HEK293 (cell line): ENCODE measurements around the gene SLC7A10.
A peak's percentile ranks its signal among the peaks of the same experiment; 100 is the strongest.

Experiments used
- CTCF ChIA-PET: fragments of 350-600 bp; formaldehyde crosslinking; extraction: SDS; loops from one replicate; lab custom pipeline; 2021; ENCODE audit warnings: antibody characterized with exemption; lab: Yijun Ruan, JAX
- POLR2A ChIA-PET: fragments of 300-600 bp; formaldehyde crosslinking; extraction: SDS; loops from one replicate; lab custom pipeline; 2020; ENCODE audit warnings: antibody characterized with exemption, inconsistent platforms; lab: Yijun Ruan, JAX
- H3K27ac ChIP-seq: fragments of 200-500 bp; sonication (Bioruptor generic); 2 replicates; pipeline ENCODE4 v1.5.1; 2014; ENCODE audit warnings: low read depth, low read length, control low read depth, inconsistent platforms; ENCODE audit errors: extremely low read depth
- H3K36me3 ChIP-seq, 2 experiments: fragments of 200-500 bp in 1 of 2; sonication (Bioruptor generic) in 1 of 2; 1 replicate in 1 of 2; 2 replicates in 1 of 2; pipeline ENCODE4 v1.5.1; 2014 to 2017; ENCODE audit warnings: inconsistent platforms in 2 of 2, low read length in 2 of 2; ENCODE audit not compliant: control insufficient read depth in 2 of 2, insufficient read depth in 1 of 2
- H3K4me1 ChIP-seq: fragments of 200-500 bp; sonication (Bioruptor generic); 2 replicates; pipeline ENCODE4 v1.5.1; 2014; ENCODE audit warnings: mild to moderate bottlenecking, low read length, inconsistent platforms; ENCODE audit not compliant: control insufficient read depth, insufficient read depth
- H3K4me3 ChIP-seq: 2 replicates; pipeline ENCODE4 v1.5.1; 2011; ENCODE audit warnings: low read depth, mild to moderate bottlenecking, control low read depth, low read length, moderate library complexity
- H3K9me3 ChIP-seq: fragments of 200-500 bp; sonication (Bioruptor generic); 2 replicates; pipeline ENCODE4 v1.5.1; 2014; ENCODE audit warnings: low read depth, low read length, inconsistent platforms; ENCODE audit not compliant: control insufficient read depth, insufficient read depth
- KLF16 ChIP-seq: fragments of 450-650 bp; formaldehyde crosslinking; IDR thresholded peaks from 2 replicates; pipeline ENCODE4 v1.5.1; 2017; ENCODE audit warnings: missing biosample characterization, missing genetic modification characterization
- SCRT2 ChIP-seq: fragments of 450-650 bp; formaldehyde crosslinking; IDR thresholded peaks from 2 replicates; pipeline ENCODE4 v1.5.1; 2016; ENCODE audit warnings: missing biosample characterization, missing genetic modification characterization
- SP7 ChIP-seq: fragments of 450-650 bp; formaldehyde crosslinking; IDR thresholded peaks from 2 replicates; pipeline ENCODE4 v1.5.1; 2016; ENCODE audit warnings: missing biosample characterization, missing genetic modification characterization
- YY2 ChIP-seq: fragments of 450-650 bp; formaldehyde crosslinking; IDR thresholded peaks from 2 replicates; pipeline ENCODE4 v1.5.1; 2016; ENCODE audit warnings: missing biosample characterization, missing genetic modification characterization
- ZEB2 ChIP-seq: fragments of 450-650 bp; formaldehyde crosslinking; IDR thresholded peaks from 2 replicates; pipeline ENCODE4 v1.5.1; 2016; ENCODE audit warnings: missing biosample characterization, missing genetic modification characterization
- ZFP41 ChIP-seq: fragments of 450-650 bp; formaldehyde crosslinking; IDR thresholded peaks from 2 replicates; pipeline ENCODE4 v1.5.1; 2016; ENCODE audit warnings: missing biosample characterization, missing genetic modification characterization, borderline replicate concordance
- ZIC2 ChIP-seq: fragments of 450-650 bp; formaldehyde crosslinking; IDR thresholded peaks from 2 replicates; pipeline ENCODE4 v1.5.1; 2016; ENCODE audit warnings: missing biosample characterization, missing genetic modification characterization
- ZNF501 ChIP-seq: fragments of 450-650 bp; formaldehyde crosslinking; IDR thresholded peaks from 2 replicates; pipeline ENCODE4 v1.5.1; 2016; ENCODE audit warnings: missing biosample characterization, missing genetic modification characterization
- ZNF548 ChIP-seq: fragments of 450-650 bp; formaldehyde crosslinking; IDR thresholded peaks from 2 replicates; pipeline ENCODE4 v1.5.1; 2016; ENCODE audit warnings: missing biosample characterization, missing genetic modification characterization
- ZNF624 ChIP-seq: fragments of 450-650 bp; formaldehyde crosslinking; IDR thresholded peaks from 2 replicates; pipeline ENCODE4 v1.5.1; 2017; ENCODE audit warnings: missing biosample characterization, missing genetic modification characterization
- ZNF677 ChIP-seq: fragments of 450-650 bp; IDR thresholded peaks from 2 replicates; pipeline ENCODE4 v1.5.0; 2018; ENCODE audit warnings: missing biosample characterization, mild to moderate bottlenecking, missing genetic modification characterization, moderate library complexity
- ZNF701 ChIP-seq: fragments of 450-650 bp; formaldehyde crosslinking; IDR thresholded peaks from 2 replicates; pipeline ENCODE4 v1.5.1; 2016; ENCODE audit warnings: missing biosample characterization, missing genetic modification characterization
- ZNF792 ChIP-seq: fragments of 450-650 bp; formaldehyde crosslinking; IDR thresholded peaks from 2 replicates; pipeline ENCODE4 v1.5.1; 2016; ENCODE audit warnings: missing biosample characterization, missing genetic modification characterization
- ZXDB ChIP-seq: fragments of 450-650 bp; formaldehyde crosslinking; IDR thresholded peaks from 2 replicates; pipeline ENCODE4 v1.5.1; 2016; ENCODE audit warnings: missing biosample characterization, missing genetic modification characterization
- TF ChIP-seq, protein P1 (sequence below): fragments of 450-650 bp; formaldehyde crosslinking; IDR thresholded peaks from 2 replicates; pipeline ENCODE4 v1.5.1; 2016; ENCODE audit warnings: missing biosample characterization, missing genetic modification characterization
- TF ChIP-seq, protein P2 (sequence below): fragments of 450-650 bp; formaldehyde crosslinking; IDR thresholded peaks from 2 replicates; pipeline ENCODE4 v1.5.1; 2016; ENCODE audit warnings: missing biosample characterization, missing genetic modification characterization
- TF ChIP-seq, protein P3 (sequence below): fragments of 450-650 bp; formaldehyde crosslinking; IDR thresholded peaks from 2 replicates; pipeline ENCODE4 v1.5.1; 2016; ENCODE audit warnings: missing biosample characterization, missing genetic modification characterization, borderline replicate concordance
- TF ChIP-seq, protein P4 (sequence below): fragments of 450-650 bp; formaldehyde crosslinking; IDR thresholded peaks from 2 replicates; pipeline ENCODE4 v1.5.1; 2016; ENCODE audit warnings: missing biosample characterization, missing genetic modification characterization

The SLC7A10 gene

DNA sequence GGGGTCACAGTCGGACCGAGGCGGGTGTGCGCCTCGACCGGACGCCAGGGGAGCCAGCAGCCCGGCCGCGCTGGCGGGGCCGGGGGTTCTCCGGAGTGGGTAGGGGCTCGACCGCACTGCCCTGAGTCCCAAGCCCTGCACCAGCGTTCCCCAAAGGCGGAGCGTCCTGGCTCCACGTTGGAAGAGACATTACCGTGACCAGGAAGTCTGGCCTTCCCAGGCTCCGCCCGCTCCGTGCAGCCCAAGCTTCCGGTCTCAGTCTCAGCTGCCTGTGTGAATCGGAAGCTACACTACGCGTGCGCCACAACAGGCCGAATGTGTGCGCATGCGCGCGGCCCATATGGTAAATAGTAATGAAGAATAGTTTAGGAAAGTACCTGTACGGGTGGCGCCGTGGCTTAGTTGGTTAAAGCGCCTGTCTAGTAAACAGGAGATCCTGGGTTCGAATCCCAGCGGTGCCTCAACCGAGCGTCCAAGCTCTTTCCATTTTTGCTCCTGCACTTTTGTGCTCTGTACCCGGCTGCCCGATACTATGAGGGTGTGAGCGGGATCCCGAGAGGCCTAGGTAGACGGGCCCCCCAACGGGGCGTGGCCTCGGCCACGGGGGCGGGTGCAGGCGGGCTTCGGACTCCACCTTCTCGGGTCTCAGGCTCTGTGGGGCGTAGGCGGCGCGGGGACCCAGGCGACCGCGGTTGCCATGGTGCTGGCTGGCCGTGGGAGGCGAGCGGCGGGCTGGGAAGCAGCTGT is 48.8 kb downstream of the SLC7A10 start (continued):
- TF ChIP-seq ZEB2 (tag by site-specific recombination) = peak; percentile 99
- peak; percentile 63; the same call in 1 of the 2 replicates for TF ChIP-seq YY2
- TF ChIP-seq KLF16 = peak; percentile 96
- no peak for TF ChIP-seq ZFP41 (tag by site-specific recombination)
- TF ChIP-seq SP7 (tag by site-specific recombination) = peak; percentile 95
- peak; percentile 97 for TF ChIP-seq SCRT2 (tag by site-specific recombination)
- peak; percentile 90; the same call in 1 of the 2 replicates for TF ChIP-seq ZXDB (tag by site-specific recombination)
- TF ChIP-seq, protein P1, sequence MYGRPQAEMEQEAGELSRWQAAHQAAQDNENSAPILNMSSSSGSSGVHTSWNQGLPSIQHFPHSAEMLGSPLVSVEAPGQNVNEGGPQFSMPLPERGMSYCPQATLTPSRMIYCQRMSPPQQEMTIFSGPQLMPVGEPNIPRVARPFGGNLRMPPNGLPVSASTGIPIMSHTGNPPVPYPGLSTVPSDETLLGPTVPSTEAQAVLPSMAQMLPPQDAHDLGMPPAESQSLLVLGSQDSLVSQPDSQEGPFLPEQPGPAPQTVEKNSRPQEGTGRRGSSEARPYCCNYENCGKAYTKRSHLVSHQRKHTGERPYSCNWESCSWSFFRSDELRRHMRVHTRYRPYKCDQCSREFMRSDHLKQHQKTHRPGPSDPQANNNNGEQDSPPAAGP (tag by site-specific recombination) = peak; percentile 99
- 0 out of 2 replicates have a peak, but pooled peaks have one; percentile 23 for TF ChIP-seq ZNF548 (tag by site-specific recombination)
- TF ChIP-seq ZNF501 (tag by site-specific recombination) = peak; percentile 93; the same call in 1 of the 2 replicates
- peak; percentile 93; the same call in 1 of the 2 replicates for TF ChIP-seq ZIC2 (tag by site-specific recombination)
- TF ChIP-seq, protein P2, sequence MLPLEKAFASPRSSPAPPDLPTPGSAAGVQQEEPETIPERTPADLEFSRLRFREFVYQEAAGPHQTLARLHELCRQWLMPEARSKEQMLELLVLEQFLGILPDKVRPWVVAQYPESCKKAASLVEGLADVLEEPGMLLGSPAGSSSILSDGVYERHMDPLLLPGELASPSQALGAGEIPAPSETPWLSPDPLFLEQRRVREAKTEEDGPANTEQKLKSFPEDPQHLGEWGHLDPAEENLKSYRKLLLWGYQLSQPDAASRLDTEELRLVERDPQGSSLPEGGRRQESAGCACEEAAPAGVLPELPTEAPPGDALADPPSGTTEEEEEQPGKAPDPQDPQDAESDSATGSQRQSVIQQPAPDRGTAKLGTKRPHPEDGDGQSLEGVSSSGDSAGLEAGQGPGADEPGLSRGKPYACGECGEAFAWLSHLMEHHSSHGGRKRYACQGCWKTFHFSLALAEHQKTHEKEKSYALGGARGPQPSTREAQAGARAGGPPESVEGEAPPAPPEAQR (tag by site-specific recombination) = peak; percentile 97; the same call in 1 of the 2 replicates

DNA sequence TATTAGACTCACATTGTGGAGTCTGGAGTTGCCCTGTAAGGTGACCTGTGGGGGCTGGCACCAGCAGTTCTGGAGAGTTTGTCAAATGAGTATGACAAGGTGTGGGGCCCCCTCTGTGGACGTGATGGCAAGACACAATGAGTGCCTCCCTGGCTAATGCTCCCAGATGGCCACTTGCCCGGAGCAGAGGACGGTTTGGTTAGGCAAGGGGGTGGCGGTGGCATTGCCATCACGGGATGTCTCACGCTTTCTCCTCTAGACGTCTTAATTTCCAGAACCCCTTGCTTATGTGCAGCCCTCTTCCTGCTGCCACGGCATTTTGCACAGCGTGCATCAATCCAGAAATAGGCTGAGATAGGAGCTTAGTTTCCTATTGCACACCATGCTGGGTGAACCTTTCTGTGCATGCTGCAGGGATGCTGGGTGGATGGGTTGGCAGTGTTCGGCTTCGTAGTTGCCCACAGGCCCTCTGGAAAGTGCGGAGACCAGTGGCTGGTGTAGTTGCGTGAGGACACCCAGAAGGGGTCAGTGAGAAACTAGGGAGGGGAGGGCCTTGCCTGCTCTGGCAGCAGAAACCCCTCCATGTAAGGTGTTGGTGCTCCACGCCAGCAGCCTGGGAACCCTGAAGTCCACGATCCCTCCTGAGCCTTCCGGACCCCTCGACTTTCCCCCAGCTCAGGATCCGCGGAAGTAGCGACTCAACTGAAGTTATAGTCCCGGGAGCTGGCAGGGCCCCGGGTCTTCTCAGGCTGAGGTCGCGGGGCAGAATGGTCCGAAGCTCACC is 49.6 kb downstream of the SLC7A10 start:
- Histone ChIP-seq H3K36me3 (peaks cover 0 to 5% of the 10 kb centered on the region in 2 experiments; a peak in 1 of 3 replicates), H3K9me3 (no peaks in the 10 kb centered on the region), H3K4me3 (peak overlapping the region; percentile 59), H3K4me1 (peaks cover 20% of the 10 kb centered on the region), H3K27ac (peak overlapping the region; percentile 88)
- POLR2A ChIA-PET = interaction anchor here (0.5 to 3.0 kb wide), 31 partner anchors 8 to 1307 kb away, joined by 3 to 43 read pairs (median 5); partner anchors contain the start of genes ANKRD27, CEBPA, CEBPG and CEP89
- CTCF ChIA-PET = interaction anchor here (0.6 to 13.1 kb wide), 18 partner anchors 9 to 1308 kb away, joined by 3 to 154 read pairs (median 6); partner anchors contain the start of gene LRP3
- TF ChIP-seq, protein P3, sequence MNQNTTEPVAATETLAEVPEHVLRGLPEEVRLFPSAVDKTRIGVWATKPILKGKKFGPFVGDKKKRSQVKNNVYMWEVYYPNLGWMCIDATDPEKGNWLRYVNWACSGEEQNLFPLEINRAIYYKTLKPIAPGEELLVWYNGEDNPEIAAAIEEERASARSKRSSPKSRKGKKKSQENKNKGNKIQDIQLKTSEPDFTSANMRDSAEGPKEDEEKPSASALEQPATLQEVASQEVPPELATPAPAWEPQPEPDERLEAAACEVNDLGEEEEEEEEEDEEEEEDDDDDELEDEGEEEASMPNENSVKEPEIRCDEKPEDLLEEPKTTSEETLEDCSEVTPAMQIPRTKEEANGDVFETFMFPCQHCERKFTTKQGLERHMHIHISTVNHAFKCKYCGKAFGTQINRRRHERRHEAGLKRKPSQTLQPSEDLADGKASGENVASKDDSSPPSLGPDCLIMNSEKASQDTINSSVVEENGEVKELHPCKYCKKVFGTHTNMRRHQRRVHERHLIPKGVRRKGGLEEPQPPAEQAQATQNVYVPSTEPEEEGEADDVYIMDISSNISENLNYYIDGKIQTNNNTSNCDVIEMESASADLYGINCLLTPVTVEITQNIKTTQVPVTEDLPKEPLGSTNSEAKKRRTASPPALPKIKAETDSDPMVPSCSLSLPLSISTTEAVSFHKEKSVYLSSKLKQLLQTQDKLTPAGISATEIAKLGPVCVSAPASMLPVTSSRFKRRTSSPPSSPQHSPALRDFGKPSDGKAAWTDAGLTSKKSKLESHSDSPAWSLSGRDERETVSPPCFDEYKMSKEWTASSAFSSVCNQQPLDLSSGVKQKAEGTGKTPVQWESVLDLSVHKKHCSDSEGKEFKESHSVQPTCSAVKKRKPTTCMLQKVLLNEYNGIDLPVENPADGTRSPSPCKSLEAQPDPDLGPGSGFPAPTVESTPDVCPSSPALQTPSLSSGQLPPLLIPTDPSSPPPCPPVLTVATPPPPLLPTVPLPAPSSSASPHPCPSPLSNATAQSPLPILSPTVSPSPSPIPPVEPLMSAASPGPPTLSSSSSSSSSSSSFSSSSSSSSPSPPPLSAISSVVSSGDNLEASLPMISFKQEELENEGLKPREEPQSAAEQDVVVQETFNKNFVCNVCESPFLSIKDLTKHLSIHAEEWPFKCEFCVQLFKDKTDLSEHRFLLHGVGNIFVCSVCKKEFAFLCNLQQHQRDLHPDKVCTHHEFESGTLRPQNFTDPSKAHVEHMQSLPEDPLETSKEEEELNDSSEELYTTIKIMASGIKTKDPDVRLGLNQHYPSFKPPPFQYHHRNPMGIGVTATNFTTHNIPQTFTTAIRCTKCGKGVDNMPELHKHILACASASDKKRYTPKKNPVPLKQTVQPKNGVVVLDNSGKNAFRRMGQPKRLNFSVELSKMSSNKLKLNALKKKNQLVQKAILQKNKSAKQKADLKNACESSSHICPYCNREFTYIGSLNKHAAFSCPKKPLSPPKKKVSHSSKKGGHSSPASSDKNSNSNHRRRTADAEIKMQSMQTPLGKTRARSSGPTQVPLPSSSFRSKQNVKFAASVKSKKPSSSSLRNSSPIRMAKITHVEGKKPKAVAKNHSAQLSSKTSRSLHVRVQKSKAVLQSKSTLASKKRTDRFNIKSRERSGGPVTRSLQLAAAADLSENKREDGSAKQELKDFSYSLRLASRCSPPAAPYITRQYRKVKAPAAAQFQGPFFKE (tag by site-specific recombination) = peak; percentile 55
- no peak for TF ChIP-seq ZNF624
- TF ChIP-seq ZNF701 (tag by site-specific recombination) = 0 out of 2 replicates have a peak, but pooled peaks have one; percentile 24
- TF ChIP-seq ZNF677 (tag by site-specific recombination) = peak; percentile 60; the same call in 1 of the 2 replicates
- 0 out of 2 replicates have a peak, but pooled peaks have one; percentile 19 for TF ChIP-seq ZNF792 (tag by site-specific recombination)
- TF ChIP-seq, protein P4, sequence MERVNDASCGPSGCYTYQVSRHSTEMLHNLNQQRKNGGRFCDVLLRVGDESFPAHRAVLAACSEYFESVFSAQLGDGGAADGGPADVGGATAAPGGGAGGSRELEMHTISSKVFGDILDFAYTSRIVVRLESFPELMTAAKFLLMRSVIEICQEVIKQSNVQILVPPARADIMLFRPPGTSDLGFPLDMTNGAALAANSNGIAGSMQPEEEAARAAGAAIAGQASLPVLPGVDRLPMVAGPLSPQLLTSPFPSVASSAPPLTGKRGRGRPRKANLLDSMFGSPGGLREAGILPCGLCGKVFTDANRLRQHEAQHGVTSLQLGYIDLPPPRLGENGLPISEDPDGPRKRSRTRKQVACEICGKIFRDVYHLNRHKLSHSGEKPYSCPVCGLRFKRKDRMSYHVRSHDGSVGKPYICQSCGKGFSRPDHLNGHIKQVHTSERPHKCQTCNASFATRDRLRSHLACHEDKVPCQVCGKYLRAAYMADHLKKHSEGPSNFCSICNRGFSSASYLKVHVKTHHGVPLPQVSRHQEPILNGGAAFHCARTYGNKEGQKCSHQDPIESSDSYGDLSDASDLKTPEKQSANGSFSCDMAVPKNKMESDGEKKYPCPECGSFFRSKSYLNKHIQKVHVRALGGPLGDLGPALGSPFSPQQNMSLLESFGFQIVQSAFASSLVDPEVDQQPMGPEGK (tag by site-specific recombination) = peak; percentile 29; the same call in 1 of the 2 replicates
- TF ChIP-seq, protein P2 (tag by site-specific recombination) = no peak
